GM19438 (cell line): Measurements from ENCODE around the gene ULK3.
A peak's percentile ranks its signal among the peaks of the same experiment; 100 is the strongest.

Source experiments
- ATAC-seq: cut with Tn5 transposase; IDR thresholded peaks from one replicate; pipeline ENCODE4 v1.9.1; 2021; ENCODE audit warnings: low read depth; ENCODE audit not compliant: unreplicated experiment

ULK3 gene

DNA sequence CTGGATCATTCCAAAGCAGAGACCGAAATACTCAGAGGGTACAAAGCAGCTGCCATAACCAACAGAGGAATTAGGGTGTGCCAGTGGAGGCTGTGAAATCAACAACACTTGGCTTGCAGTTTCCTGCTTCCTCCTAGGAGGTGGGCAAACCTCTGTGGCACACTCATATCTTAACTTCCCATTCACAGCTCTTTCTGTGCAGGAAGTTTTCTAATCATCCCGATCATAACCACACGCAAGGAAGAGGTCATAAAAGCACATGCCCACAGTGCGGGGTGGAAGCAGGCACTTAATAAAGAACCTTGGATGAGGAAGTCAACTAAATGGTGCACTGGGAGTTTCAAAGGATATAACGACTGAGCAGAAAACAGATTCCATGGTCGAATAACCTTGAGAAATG, 25.1 kb upstream of the ULK3 start:
- ATAC-seq: no peak

DNA sequence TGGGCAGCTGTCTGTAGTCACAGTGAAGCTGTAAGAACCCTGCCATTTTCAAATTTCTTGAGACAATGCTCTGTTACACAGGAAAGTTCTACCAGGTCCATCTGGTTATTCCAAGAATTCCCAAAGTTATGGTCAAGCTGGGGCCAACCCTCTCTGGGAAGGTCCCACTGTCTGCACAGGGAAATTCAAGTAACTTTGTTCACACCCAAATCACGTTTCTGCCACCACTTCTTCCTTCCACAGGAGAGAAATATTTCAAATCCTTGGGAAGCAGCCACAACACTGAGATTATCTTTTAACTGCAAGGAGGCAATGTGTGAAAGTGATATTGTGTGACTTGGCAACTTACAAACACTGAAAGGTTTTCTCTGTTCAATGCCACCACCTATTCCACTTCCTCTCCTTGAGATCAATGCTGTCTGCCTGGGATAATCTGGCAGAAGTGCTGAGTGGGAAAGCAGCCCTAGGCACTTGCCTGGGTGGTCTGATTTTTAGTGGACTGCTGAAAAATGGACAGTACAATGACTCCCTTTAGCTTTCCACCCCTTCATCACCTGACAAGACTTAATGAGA, 24.6 kb upstream of the ULK3 start:
- ATAC-seq: no peak

DNA sequence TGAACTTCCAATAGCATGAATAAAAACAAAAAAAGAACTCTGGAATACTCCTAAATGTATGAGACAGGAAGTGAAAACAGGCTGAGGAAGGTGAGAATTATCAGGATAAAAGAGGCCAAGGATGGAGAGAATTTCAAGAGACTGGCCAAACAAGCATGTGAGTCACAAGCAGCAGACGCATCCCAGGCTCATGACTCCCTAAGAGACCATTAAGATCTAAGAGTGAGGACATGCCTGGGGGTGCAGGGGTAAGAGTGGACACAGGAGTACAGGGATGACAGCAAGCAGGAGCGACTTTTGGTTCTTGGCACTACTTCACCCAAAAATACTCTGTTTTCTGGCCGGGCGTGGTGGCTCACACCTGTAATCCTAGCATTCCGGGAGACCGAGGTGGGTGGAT, 23.1 kb upstream of the ULK3 start:
- ATAC-seq: no peak

DNA sequence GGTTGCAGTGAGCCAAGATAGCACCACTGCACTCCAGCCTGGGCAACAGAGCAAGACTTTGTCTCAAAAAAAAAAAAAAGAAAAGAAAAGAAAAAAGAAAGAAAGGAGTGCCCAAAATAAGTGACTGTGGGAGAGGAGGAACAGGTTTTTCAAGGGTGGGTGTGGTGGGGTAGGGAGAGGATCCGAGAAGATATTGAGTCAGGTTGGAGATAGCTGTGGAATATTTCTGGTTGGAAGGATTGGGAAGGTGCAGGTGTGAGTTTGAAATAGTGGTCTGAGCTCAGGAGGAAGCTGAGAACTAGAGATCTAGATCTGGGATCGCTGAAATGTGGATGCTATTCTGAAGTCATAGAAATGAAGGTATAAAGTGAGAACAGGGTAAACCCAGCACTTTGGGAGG, 22.4 kb upstream of the ULK3 start:
- no peak for ATAC-seq

DNA sequence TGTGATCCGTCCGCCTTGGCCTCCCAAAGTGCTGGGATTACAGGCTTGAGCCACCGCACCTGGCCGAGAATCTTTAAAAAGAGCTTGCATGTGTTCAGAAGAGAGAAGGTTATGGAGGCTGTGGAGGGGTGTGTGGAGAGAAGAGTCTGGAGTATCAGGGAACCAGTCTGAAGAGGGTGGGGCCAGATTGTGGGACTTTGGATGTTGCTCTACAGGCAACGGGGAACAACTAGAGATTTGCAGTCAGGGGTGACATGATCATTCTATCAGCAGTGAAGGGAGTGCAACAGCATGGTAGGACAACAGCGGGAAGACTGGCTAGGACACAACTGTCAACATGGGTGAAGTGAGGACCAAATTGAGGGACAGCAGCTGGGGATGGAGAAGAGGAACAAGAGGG, 21.3 kb upstream of the ULK3 start:
- ATAC-seq: no peak

DNA sequence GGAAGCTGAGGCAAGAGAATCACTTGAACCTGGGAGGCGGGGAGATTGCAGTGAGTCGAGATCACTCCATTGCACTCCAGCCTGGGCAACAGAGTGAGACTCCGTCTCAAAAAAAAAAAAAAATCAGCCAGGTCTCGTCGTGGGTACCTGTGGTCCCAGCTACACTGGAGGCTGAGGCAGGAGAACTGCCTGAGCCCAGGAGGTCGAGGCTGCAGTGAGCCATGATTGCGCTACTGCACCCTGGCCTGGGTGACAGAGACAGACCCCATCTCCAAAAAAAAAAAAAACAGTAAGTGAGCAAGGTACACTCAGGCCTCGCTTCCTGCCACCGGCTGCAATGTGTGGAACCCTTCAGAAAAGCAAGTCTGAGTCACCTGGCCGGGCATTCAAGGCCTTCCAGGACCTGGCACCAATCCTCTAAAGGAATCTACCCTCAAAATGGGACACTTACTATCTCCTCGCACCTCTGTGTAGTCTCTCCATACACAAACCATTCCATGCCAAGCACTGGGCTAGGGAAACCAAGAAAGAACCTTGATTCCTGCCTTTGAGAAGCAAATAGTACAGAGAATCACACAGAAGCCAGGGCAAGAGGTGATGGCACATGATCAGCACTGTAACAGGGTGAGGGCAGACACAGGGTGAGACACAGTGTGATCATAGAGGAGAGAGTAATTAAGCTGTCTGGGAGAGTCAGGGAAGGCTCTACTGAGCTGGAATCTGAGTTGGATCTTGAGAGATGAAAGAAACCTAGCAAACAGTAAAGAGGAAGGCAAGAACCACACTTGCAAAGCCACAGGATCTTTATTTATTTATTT, 20.5 kb upstream of the ULK3 start:
- no peak for ATAC-seq

GRCh38 chr15:74858369-74858740, 15.4 kb upstream of the ULK3 start:
- no peak for ATAC-seq

DNA sequence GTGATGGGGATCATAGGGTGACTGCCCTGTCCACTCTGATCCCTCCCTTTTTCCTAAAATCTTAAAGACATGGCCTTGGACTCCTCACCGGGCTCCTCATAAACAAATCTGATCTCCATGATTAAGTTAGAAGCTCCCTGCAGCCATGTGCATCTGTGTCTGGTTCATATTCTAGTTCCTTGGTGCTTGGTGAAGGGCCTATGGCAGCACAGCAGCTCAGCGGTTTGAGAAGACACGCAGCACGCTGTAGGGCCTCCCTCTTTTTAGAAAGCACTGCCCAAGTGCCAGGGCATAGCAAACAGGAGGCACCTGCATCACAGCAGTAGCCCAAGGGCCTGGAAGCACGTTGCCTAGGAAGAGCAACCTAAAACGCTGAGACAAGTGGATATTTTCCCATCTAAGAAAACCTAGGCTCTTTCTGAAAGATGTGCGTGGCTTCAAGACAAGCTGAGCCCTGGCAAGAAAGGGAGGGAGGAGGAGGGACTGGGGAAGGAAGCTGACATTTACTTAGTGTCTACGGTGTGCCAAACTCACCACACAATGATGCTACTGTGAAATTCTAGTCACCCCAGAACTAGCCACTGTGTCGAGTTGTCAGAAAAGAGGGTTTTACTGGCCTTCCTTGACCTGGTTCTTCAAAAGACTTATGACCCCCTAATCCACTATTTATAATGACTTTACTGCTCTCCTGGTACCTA, 14.9 kb upstream of the ULK3 start:
- ATAC-seq: no peak

GRCh38 chr15:74857082-74857655, 14.2 kb upstream of the ULK3 start:
- ATAC-seq: peak; percentile 77

GRCh38 chr15:74856537-74856936, 13.6 kb upstream of the ULK3 start:
- ATAC-seq: no peak

GRCh38 chr15:74855857-74856256, 12.9 kb upstream of the ULK3 start:
- no peak for ATAC-seq

DNA sequence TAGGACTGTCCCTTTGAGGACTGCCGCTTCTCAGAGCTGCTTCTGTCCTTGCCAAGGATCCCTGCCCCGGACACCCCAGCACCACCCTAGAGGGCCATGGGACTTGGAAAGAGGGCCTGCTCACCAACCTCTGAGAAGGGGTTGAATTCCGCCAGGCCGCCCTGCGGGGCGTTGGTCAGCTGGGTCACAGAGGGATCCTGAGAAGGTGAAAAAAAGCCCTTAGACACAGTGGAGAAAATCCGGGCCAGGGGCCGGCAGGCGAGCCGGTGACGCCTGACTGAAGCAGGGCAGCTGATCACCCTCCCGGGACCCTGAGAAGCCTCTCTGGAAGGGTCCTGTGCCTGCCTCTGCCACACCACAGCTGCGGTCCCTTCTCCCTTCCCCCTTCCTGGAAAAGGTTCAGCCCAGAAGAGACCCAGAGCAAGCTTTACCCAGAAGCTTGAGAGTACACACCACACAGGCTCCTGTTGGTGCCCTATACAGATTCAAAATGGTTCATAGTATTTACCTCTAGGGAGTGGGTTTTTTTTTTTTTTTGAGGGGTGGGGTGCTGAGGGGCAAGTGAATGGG, 11.6 kb upstream of the ULK3 start:
- ATAC-seq: no peak

DNA sequence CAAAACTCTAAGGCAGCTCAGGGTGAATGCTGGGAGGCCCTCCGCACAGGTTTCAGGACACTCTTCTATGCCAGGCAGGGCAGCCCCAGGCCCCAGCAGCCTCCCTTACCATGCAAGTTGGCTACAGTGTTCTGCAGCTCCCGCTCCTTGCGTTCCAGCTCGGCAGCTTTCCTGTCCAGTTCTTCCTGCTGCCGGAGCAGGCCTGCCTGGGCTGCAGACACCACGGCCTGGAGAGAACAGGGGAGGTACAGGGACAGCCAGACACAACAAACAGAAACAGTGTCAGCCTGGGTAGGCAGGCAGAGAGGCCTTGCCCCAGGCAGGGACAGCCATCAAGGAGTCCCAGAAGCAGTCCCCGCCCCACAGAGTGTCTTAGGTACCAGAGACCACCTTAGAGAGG, 9.0 kb upstream of the ULK3 start:
- ATAC-seq: no peak

DNA sequence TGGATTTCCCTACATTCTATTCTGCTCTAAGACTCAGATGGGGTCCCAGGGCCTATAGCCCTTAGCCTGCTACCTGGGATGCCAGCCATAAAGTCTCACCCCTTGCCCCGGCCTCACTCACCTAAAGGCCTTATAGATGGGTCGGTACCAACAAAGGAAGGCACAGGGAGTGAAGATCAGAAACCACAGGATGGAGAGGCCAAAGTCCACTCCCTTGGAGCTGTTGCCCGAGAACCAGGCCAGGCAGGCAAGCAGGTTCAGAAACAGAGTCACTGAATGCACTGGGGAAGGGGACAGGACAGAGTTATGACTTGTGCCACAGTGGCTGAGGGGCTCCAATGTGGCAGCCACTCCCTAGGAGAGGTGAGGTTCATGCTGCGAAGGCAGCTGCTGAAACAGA, 7.4 kb upstream of the ULK3 start:
- no peak for ATAC-seq

GRCh38 chr15:74847432-74847831, 4.5 kb upstream of the ULK3 start:
- ATAC-seq: no peak

- no peak for ATAC-seq
Observed at GRCh38 chr15:74845581-74845980, 2.6 kb upstream of the ULK3 start.

DNA sequence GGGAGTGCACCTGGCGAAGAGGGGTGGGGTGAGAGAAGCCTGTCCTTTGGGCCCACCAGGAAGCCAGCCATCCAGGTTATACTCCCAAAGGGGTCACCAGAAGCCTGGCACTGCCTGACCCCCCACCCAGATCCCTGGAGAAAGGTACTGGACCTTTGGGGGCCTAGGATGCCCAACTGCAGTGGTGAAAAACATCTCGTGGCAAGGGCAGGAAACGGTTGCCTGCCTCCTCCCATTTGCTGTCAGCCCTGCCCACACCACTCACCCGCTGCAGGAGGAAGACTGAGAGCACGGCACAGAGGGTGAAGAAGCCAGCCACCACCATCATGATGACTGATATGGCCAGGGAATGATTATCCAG, 2.2 kb upstream of the ULK3 start:
- ATAC-seq: no peak

- no peak for ATAC-seq
Observed at GRCh38 chr15:74844319-74845207, 1.6 kb upstream of the ULK3 start.

GRCh38 chr15:74843891-74844299, 939 bp upstream of the ULK3 start:
- ATAC-seq: no peak

- ATAC-seq: no peak
Observed at GRCh38 chr15:74843445-74843828, 481 bp upstream of the ULK3 start.
